Tibial artery (tissue), 4 donors: ENCODE measurements around the gene AKAP12.

ENCODE experiments used
- DNase-seq, 2 donors: peaks; one replicate each; pipeline ENCODE4 v3.0.0-alpha.2; 2019
- H3K27ac ChIP-seq, 2 donors: fragments of 200-600 bp; sonication (generic) in 1 of 2; 1 replicate in 1 of 2; 2 replicates in 1 of 2; pipeline ENCODE4 v1.5.1; 2018 to 2019; ENCODE audit warnings: mild to moderate bottlenecking in 1 of 2
- H3K27me3 ChIP-seq, 2 donors: fragments of 200-600 bp; sonication (generic) in 1 of 2; one replicate each; pipeline versions ENCODE4 v1.5.1 to v1.6.0; 2016 to 2019
- H3K36me3 ChIP-seq, 3 donors: fragments of 200-600 bp; sonication (generic) in 2 of 3; one replicate each; pipeline ENCODE4 v1.5.1; 2016 to 2019; ENCODE audit warnings: mild to moderate bottlenecking in 2 of 3
- H3K4me1 ChIP-seq, 4 donors: fragments of 200-600 bp; sonication (generic) in 2 of 4; 1 replicate in 3 of 4; 2 replicates in 1 of 4; pipeline ENCODE4 v1.5.1; 2016 to 2019
- H3K4me3 ChIP-seq, 2 donors: fragments of 200-600 bp; sonication (generic) in 1 of 2; 1 replicate in 1 of 2; 2 replicates in 1 of 2; pipeline ENCODE4 v1.5.1; 2018 to 2019; ENCODE audit warnings: mild to moderate bottlenecking in 2 of 2
- H3K9me3 ChIP-seq, 3 donors: fragments of 200-600 bp; sonication (generic) in 1 of 3; one replicate each; pipeline ENCODE4 v1.5.1; 2016 to 2019
- intact Hi-C: fragments of 100-400 bp; cut with DNase I; formaldehyde crosslinking; loops from one replicate; pipeline ENCODE4 v1.15.0; 2023; ENCODE audit warnings: low total_unique reads
- TF ChIP-seq, protein P1 (sequence below), 2 experiments: fragments of 200-600 bp in 1 of 2; fragments of 450-650 bp in 1 of 2; IDR thresholded peaks; one replicate each; pipeline ENCODE4 v1.5.1; 2017 to 2019; ENCODE audit warnings: antibody characterized with exemption in 2 of 2, mild to moderate bottlenecking in 1 of 2, moderate library complexity in 1 of 2

The AKAP12 gene

DNA sequence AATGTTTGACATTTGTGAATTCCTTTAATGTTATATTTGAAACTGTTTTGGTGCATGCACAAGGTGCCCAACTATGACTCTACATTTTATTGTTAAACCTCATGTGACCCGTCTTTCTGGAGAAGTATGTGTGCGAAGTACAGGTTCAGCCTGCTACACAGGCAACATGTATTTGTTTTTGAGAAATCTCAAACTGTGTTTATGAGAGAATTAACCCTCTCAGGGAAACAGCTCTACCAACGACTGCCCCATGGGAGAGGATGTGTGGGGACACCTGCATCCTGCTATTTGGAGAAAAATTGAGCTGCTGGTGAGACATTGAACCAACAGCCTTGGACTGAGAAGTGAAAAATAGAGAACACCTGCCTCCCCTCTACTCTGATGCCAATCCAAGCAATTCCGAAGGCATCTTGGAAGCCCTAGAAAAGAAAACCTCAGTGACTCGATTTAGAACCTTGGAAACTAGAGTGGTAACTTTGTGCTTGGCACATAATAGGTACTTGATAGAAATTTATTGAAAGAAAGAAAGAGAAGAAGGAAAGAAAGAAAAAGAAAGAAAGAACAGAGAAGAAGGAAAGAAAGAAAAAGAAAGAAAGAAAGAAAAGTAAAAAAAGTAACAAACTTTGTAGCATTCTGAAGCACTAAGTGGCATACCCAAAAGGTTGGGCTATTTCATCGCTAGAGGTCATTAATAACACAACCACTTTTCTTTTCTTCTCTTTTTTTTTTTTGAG lies 2.9 kb upstream of the AKAP12 start:
- Histone ChIP-seq H3K27me3 (no peaks in the 10 kb centered on the region), H3K27ac (no peak overlapping the region), H3K9me3 (no peaks in the 10 kb centered on the region), H3K4me3 (no peak overlapping the region), H3K36me3 (no peaks in the 10 kb centered on the region), H3K4me1 (peaks cover 0 to 11% (median 6%) of the 10 kb centered on the region in 4 donors)
- intact Hi-C loops, result no loop called here
- TF ChIP-seq, protein P1, sequence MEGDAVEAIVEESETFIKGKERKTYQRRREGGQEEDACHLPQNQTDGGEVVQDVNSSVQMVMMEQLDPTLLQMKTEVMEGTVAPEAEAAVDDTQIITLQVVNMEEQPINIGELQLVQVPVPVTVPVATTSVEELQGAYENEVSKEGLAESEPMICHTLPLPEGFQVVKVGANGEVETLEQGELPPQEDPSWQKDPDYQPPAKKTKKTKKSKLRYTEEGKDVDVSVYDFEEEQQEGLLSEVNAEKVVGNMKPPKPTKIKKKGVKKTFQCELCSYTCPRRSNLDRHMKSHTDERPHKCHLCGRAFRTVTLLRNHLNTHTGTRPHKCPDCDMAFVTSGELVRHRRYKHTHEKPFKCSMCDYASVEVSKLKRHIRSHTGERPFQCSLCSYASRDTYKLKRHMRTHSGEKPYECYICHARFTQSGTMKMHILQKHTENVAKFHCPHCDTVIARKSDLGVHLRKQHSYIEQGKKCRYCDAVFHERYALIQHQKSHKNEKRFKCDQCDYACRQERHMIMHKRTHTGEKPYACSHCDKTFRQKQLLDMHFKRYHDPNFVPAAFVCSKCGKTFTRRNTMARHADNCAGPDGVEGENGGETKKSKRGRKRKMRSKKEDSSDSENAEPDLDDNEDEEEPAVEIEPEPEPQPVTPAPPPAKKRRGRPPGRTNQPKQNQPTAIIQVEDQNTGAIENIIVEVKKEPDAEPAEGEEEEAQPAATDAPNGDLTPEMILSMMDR (IDR thresholded peaks at IDR 0.05), result no peak
- no peak for DNase-seq

DNA sequence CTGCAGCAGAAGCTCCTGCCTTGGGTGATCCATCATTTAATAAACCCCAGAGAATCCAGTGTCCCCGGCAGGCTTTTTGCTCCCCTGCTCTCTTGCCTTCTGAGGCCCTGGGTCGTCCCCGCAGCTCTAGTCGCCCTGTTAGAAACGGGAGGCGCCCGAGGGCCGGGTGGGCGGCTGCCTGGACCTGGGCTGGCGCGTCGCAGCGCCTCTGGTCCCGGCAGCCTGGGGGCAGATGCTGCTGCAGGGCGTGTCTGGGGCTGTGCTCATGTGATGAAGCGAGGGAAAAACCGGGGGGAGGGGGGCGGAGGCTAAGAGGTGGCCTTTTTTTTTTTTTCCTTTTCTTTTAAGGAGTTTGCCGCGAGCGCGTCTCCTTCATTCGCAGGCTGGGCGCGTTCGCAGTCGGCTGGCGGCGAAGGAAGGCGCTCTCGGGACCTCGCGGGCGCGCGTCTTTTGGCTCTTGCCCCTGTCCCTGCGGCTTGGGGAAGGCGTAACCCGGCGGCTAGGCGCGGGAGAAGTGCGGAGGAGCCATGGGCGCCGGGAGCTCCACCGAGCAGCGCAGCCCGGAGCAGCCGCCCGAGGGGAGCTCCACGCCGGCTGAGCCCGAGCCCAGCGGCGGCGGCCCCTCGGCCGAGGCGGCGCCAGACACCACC lies 394 bp downstream of the AKAP12 start:
- Histone ChIP-seq H3K4me1 (peaks cover 0 to 31% (median 10%) of the 10 kb centered on the region in 4 donors), H3K9me3 (no peaks in the 10 kb centered on the region), H3K36me3 (no peaks in the 10 kb centered on the region), H3K4me3 (peak overlapping the region; percentile 95 to 97), H3K27ac (peak overlapping the region; percentile 98 to 99), H3K27me3 (no peaks in the 10 kb centered on the region)
- TF ChIP-seq, protein P1 (IDR thresholded peaks at IDR 0.05), result no peak
- DNase-seq, result peak; percentile 91 to 94
- intact Hi-C loops, result loop anchor here (5.0 to 10.0 kb wide), 2 partner anchors 85 to 348 kb away; no protein-coding TSS in a partner anchor

DNA sequence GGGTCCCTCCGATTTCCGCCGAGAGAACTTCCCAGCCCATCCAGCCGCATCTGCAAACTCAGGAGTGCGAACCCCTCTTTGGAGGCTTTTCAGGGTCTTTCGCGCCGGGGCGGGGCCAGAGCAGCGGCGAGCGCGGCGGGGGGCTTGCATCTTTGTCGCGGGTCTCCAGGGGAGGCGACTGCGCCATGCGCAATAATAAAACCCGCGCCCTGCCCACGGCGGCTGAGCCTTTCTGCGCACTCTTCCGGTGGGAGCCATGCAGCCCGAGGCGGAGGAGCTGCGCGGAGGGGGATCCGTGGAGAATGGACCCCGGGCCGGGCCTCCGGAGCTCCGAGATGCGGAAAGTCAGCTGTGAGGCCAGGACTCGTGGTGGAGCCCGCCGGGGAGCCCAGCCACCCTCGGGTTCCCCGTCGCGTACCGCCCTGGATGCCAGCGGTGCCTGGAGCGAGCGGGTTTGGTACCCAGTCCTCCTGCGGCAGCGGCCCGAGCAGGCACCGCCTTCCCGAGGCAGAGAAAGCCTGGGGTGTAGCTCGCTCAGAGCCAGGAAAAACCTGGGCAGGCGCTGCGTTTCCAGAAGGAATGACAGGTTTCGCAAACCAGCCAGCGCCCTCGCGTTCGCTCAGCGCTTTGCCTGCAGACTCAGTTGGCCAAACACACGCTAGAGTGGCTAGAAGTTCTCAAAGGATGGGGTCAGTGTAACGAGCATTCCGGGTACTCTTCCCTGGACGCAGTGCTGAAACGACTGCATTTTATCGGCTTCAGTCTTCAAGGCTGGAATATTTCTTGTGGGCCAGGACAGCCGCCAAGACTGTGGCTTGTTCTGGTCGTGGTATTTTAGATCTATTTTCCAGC lies 1.2 kb downstream of the AKAP12 start:
- DNase-seq, result peak; percentile 50 to 84
- TF ChIP-seq, protein P1 (IDR thresholded peaks at IDR 0.05), result no peak
- Histone ChIP-seq H3K9me3 (no peaks in the 10 kb centered on the region), H3K36me3 (no peaks in the 10 kb centered on the region), H3K4me1 (peaks cover 0 to 31% (median 10%) of the 10 kb centered on the region in 4 donors), H3K27me3 (no peaks in the 10 kb centered on the region), H3K27ac (peak overlapping the region; percentile 98 to 99), H3K4me3 (peak overlapping the region; percentile 95 to 97)
- intact Hi-C loops, result loop anchor here (5.0 to 10.0 kb wide), 2 partner anchors 84 to 349 kb away; no protein-coding TSS in a partner anchor

DNA sequence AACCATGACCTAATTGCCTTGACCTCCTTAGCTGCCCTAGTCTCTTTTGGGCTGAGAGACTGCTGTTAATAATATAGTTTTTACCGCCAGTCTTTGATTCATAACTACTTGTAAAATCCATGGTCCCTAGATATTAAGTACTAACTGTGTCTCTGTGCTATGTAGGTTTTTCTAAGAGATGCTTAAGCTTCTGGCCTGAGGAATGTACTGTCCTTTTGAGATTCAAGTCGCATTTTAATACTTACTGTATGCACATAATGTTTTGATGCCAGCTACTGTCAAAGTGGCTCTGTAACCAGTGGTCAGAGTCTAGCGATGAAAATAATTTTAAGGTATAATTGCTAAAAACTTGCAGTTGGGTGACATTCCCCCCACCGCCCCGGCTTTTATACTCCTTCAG lies 2.1 kb downstream of the AKAP12 start:
- peak overlapping the region; percentile 95 to 97 for H3K4me3 ChIP-seq
- H3K9me3 ChIP-seq, result no peaks in the 10 kb centered on the region
- H3K27ac ChIP-seq, result peak overlapping the region; percentile 98 to 99
- no peak for DNase-seq
- TF ChIP-seq, protein P1 (IDR thresholded peaks at IDR 0.05), result no peak
- intact Hi-C loops, result loop anchor here (5.0 to 10.0 kb wide), 2 partner anchors 83 to 350 kb away; no protein-coding TSS in a partner anchor
- H3K27me3 ChIP-seq, result no peaks in the 10 kb centered on the region
- H3K4me1 ChIP-seq, result peaks cover 0 to 31% (median 10%) of the 10 kb centered on the region in 4 donors
- H3K36me3 ChIP-seq, result no peaks in the 10 kb centered on the region

DNA sequence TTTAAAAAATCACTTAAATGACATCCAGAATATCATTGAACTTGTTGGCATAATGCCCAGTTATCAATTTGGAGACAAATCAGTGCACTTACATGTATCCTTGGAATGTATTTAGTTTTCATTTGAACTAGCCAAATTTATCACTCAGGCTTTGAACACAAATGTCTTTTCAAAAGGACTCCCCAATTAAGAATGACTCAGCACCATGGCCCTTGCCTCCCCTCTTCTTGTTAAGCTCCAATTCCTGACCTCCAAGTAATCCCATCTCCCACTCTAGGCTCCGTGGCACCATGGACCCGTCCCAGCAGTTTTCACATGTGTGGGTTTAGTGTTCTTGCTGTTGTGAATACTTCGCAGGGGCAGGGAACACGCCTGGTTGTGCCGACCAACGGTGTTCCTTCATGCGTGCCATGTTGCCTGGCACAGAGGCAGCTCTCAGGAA lies 2.7 kb downstream of the AKAP12 start:
- H3K27ac ChIP-seq, result peak overlapping the region in 1 of 2 donors; percentile 17
- H3K4me1 ChIP-seq, result peaks cover 0 to 37% (median 10%) of the 10 kb centered on the region in 4 donors
- intact Hi-C loops, result loop anchor here (5.0 to 10.0 kb wide), 2 partner anchors 82 to 350 kb away; no protein-coding TSS in a partner anchor
- DNase-seq, result no peak
- H3K27me3 ChIP-seq, result no peaks in the 10 kb centered on the region
- peak overlapping the region; percentile 95 to 97 for H3K4me3 ChIP-seq
- no peaks in the 10 kb centered on the region for H3K9me3 ChIP-seq
- TF ChIP-seq, protein P1 (IDR thresholded peaks at IDR 0.05), result no peak
- H3K36me3 ChIP-seq, result no peaks in the 10 kb centered on the region
